ENCODE measurements around the gene PRKAR1B.

DNA sequence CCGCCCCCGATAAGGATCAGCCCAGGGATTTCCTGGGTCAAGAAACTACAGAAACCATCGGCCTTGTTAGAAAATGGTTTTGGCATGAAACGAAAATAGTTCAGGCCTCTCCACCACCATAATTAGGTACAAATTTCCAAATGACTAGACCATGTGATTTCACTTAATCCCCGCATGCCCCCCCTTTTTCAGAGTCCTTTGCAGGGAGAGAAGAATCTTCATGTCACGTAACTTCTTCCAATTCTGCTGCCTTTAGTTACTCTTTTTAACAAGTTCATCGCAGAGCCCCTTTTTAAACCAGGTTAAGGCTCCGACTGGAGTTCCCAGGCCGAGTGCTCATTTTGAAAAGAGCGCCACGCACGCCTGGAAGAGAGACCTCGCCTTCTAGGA is 210.9 kb downstream of the PRKAR1B start:
- TF ChIP-seq CTCF (IDR thresholded peaks at IDR 0.05) (no peak), EZH2phosphoT487 (IDR thresholded peaks at IDR 0.05) (no peak)
